Measurements from ENCODE around the gene ARHGAP24.
"Not testable (repeated sequence)": the region's sequence is repeated elsewhere in the genome, so short reads cannot be mapped to it uniquely, and the experiment has no call there.

Gene ARHGAP24

DNA sequence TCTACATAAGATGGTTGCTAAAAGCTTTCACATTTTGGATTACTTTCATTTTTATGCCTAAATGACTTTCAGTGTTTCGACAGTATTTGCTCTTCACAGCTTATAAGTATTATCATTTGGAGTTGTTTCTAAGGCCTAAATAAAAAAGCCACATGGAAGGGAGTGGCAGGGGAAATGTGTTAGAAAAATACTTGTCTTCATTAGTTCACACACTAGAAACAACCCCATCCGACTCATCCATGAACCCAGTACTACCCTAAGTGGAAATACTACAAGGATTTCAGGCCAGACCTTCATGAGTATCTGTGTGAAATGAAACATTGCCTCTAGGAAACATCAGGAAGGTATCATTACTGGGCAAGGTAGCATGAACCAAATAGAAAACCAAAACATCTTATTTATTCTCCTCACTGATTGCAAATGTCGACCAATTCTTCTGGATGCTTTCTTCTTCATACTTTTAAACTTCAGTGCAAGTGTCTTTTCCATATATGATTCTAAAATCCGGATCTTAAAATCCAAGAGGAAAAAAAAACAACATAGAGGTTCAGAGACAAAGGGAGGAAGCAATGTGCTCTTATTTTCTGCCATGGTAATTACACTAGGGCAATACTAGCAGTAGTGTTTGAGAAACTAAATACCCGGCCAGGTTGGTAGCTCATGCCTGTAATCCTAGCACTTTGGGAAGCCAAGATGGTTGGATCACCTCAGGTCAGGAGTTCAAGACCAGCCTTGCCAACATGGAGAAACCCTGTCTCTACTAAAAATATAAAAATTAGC, 349.4 kb downstream of the ARHGAP24 start:
- DNase-seq: no peak

DNA sequence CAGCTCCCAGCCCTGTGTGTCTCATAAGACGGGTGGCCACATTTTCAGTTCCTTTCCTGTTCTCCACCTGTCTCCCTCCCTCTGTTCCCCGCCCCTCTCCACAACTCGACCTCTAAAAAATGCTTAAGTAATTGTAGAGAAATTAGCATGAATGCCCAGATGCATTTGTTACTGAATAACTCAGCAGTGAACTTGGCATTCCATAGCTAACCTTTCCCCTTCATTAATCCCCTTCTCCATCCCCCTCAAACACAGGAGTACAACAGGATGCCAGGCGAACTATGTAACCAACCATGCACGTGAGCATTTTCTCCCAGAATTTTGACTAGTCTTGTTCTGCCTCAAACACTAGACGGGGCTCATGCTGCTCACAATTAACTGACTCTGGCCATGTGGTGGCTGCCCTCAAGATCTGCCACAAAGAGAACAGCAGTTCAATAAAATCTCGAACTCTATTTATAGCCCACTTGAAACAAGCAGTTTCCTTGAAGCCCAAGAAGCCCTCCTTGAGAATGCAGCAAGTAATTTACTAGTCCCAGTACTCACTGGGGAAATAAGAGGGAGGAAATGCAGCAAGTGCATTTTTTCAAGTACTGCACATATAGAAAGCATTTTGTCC, 351.2 kb downstream of the ARHGAP24 start:
- peak; percentile 69 for DNase-seq

DNA sequence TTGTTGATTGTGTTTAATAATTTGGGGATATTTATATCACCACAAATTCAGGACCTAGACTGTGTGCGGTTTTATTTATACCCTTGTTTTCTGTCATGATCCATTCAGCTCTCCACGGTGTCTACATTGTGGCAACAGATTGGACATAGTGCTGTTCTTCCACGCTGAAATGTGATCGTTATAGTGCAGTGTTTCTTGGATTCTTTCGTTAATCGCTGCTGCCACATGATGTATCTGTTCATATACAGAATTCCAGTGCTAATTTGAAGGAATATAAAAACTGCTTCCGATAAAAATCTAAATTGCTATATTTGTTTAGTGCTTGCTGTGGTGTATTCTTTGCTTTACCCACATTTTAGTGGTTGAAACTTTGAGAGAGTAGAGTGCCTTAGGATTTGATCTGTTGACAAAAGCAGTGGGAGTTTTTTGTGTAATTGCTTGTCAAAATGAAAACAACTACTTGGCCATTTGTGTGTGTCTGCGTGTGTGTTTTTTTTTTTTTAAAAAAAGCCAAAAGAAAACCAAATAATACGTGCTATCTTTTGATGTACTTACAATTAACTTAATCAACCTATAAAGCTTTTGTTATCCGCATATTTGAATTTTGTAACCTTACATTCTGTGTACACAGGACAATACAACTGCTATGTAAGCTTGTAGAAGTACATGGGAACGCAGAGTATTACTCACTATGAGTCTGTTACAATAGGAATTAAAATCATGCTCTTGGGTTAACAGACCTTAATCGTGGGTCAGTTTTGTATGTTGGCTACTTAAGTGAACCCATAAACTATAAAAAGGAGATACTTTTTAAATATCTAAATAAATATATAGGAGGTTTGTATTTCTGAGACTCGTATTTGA, 353.3 kb downstream of the ARHGAP24 start:
- no peak for DNase-seq

DNA sequence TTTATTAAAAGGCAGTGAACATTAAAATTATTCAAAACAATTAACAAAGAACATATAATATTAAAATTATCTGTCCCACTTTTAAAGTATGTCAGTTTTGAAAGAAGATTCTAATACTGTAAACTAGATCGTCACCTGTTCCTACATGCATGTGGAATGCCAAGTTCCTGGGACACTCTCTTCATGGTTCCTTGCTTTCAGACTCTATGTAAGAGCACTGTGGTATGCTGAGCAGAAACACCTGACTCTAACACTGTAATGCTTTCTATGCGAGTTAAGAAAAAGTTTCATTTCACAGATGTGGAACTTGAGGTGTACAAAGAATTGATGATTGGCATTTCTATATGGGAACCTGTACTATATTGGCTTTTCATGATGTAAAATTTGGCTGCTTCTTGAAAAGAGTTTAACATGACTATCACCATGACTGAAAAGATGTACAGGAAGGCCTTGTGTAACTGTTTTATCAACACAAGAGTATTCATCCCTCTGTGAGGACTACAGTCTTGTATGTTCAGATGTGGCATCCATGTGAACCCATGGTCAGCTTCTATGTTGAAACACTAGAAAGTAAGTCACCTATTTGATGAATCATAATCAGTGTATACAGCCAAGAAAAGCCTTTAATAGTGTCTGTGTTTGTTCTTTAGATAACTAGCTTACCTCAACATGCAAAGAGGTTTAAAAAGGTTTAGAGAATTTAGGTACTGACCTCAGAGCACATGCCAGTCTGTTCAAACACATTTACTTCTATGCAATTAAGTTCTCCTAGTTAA, 354.5 kb downstream of the ARHGAP24 start:
- DNase-seq: no peak

DNA sequence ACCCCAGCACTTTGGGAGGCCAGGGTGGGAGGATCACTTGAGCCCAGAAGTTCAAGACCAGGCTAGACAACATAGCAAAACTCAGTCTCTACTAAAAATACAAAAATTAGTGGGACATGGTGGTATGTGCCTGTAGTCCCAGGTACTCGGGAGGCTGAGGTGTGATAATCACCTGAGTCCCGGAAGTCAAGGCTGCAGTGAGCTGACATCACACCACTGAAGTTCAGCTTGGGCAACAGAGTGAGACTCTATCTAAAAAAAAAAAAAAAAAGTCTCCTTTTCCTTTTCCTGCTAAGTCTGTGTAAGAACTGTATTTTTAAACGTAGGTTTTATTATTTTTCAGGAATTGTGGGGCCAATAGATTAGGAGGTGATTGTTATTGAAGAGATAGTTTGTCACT, 356.7 kb downstream of the ARHGAP24 start:
- DNase-seq: no peak

DNA sequence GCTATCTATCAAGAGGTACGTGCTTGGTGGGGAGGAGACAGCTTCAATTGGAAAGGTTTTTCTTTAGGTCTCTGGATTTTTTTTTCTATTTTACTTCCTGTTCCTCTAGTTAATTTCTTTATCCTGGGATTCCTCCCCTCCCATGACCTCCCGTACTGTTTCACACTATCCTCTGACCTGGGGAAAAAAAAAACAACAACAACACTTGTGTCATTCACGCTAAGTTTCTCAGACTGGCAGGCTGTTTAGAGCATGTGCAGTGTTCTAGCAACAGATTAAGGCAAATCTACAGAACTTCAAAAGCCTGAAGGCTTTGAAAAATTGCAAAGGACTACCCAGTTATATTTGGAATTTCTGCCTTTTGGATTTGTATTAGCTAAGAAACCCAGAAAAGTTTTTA, 358.4 kb downstream of the ARHGAP24 start:
- no peak for DNase-seq

DNA sequence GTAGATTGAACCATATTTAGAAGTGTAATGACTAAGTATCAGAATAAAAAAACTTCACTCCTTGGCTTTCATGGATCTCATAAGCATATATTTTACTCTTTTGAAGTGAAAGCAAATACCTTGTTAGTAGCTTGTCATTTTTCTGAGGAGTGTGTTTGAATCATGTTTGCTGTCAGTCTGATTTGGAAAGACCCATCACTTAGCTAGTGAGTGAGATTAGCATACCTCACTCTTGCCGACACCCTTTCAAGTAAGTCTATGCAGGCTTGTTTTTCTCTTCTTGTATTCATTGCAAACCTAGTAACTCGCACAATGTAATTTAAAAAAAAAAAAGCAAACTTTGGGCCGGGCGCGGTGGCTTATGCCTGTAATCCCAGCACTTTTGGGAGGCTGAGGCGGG, 360.0 kb downstream of the ARHGAP24 start:
- DNase-seq: no peak

DNA sequence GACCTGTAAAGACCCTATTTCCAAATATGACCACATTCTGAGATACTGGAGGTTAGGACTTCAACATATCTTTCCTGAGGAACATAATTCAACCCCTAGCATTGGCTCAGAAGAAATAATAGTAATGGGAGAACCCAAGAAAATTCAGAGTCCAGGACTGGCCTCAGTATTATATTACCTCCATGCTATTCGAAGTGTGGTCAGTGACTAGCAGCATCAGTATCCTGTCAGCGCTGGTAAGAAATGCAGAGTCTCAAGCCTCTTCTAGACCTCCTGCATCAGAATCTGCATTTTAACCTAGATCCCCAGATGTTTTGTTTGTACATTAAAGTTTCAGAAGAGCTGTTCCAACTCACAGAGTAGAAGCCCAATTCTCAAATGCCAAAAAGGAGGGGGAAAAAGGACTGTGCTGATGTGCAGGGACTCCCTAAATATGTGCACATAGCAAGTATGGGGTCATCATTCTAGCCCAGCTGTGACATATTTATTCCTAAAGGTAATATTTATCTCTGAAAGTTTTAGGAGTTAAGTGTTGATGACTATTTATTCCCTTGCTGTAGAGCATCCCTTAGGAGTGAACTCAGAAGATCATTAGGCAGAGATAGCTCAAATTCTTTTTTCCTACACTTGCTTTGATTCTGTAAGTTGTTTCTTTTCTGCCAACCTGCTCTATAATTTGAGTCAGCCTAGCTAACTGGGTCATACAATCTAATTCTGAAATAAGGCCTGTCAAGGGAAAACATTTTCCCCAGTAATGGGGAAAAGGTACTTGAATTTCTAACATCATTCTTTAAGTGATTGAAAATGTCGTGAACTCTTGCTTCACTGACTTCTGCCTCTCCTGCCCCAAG, 361.9 kb downstream of the ARHGAP24 start:
- DNase-seq: peak; percentile 32

DNA sequence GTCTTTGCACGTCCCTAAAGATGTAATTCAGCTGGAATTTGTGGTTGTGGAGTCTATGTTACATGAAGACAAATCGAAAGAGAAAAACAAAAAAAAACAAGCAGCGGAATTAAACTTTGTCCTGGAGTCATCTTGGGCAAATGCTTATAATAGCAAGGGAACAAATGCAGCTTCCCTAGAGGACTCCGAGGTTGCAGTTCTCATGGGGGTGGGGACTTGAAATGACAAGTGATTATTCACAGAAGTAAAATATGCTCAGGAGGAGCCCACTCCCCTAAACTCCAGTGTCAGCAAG, 362.4 kb downstream of the ARHGAP24 start:
- no peak for DNase-seq

DNA sequence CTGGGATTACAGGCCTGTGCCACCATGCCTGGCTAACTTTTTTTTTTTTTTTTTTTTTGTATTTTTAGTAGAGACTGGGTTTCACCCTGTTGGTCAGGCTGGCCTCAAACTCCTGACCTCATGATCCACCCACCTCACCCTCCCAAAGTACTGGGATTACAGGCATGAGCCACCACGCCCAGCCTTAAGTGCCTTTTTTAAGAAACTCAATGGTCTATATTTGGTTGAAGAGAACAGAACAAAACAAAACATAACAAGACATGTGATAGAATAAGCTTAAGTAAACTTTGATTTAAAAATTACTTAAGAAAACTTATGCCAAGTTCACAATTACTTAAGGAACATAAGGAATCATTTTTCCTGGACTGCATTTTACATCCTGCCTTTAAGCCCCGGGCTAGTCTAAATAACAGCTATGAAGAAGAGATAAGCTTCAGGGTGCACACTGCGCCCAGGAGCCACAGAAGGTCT, 365.1 kb downstream of the ARHGAP24 start:
- not testable (repeated sequence) for DNase-seq

DNA sequence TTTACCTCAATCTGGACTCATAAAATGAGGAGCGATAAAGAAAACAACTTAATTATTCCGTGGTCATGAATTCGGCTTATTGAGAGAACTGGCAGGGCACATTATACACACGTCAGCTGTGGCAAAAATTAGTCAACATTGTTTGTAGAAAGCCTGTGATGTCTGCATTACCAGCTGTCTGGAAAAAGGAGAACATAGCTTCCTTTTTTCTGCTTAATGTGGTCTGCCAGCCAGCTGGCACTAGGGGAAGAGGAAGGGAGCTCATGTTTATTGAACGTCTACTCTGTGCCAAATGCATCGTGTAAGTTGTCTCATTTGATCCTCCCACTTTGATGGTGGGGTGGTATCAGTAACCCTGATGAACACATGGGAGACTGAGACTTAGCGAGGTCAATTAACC, 367.6 kb downstream of the ARHGAP24 start:
- DNase-seq: no peak

DNA sequence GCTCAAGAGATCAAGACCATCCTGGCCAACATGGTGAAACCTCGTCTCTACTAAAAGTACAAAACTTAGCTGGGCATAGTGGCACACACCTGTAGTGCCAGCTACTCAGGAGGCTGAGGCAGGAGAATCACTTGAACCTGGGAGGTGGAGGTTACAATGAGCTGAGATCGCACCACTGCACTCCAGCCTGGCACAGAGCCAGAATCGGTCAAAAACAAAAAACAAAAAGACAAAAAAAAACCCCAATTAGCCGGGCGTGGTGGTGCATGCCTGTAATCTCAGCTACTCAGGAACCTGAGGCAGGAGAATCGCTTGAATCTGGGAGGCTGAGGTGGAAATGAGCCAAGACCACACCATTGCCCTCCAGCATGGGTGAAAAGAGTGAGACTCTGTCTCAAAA, 378.8 kb downstream of the ARHGAP24 start:
- not testable (repeated sequence) for DNase-seq

DNA sequence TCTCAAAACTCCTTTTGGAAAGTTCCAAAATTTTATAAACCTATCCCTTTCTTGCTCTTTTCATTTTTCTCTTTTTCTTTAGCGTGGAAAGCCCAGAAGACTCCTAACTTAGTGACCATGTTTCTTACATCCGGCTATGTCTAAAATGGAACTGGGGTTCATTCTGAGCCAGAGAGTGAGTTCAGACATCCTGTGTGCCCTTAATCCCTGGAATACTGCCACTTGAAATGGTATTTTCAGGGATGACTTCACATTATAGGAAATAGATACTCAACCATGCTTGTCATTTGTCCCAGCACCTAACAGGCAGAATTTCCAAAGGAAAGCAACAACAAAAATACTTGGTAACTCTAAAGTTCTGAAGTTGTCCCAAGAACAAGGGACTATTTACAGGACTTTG, 379.6 kb downstream of the ARHGAP24 start:
- DNase-seq: no peak

DNA sequence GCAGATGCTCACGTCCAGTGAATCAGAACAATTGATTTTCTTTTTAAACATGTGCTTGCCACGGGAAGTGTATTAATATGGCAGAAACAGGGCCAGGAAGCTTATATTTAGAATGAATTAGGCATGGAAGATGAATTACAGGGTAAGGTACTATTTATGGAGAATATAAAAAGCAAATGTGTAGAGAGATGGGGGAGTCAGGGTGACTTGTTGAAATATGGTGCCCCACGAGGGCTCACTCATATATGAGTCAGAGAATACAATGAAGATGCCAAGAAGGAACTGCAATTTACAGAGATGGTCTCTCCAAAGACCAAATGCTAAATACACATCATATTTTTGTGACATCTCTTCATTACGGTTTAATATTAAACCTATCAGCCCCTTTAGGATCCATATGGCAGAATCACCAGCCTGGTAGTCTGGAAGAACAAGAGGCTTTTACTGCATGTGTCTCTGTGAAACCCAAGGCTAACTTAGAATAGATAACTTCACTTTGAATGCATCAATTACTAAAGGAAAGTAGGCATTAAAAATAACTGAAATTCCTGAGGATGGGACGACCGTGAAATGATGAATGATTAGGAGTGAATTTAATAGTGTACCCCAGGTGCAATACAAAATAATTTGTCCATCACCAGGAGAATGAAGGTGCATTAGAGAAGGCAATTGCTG, 385.3 kb downstream of the ARHGAP24 start:
- DNase-seq: no peak

DNA sequence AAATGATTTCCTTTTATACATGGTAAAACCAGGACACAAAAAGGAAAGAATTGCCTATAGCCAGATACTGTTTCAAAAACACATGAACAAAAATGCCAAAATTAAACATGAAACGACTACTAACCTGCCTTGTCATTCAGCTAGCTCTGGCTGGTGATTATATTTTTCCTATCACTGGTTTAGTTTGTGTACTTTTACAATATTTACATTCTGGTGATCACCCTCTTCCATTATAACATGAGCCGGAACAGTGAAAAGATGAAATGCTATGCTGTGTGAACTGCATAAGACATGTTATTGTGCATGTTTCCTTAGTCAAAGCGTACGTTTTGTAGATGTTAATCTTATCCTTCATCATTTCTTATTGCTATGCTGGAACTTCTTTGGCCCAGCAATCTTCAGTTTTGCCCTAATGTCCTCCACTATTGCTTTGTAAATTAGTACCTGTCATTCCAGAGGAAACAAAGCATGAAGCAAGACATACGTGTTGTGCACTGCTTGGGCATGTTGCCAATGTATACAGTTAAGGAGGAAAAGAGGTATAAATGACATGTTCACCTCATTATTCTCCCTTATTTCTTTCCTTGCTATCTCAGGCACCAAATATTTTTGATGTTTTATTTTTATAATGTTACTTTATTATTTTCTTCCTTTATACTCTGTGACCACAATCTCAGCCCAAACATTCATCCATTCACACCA, 386.3 kb downstream of the ARHGAP24 start:
- DNase-seq: peak; percentile 59

DNA sequence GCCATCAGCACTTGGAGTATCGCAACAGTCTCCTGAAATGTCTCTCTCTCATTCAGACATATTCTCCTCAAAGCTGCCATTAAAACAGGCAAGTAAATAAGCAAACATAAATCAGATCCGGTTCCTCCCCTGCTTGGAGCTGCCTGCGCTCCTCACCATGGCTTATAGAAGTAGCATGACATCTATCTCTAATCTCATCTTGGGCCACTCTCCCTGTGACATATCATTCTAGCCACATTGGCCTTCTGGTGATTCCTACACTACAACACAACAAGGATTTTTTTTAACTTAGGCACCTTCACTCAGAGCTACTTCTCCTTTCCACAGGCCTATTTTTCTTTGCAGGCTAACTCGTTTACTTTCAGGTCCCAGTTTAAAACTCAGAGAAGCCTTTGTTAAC, 387.9 kb downstream of the ARHGAP24 start:
- no peak for DNase-seq

DNA sequence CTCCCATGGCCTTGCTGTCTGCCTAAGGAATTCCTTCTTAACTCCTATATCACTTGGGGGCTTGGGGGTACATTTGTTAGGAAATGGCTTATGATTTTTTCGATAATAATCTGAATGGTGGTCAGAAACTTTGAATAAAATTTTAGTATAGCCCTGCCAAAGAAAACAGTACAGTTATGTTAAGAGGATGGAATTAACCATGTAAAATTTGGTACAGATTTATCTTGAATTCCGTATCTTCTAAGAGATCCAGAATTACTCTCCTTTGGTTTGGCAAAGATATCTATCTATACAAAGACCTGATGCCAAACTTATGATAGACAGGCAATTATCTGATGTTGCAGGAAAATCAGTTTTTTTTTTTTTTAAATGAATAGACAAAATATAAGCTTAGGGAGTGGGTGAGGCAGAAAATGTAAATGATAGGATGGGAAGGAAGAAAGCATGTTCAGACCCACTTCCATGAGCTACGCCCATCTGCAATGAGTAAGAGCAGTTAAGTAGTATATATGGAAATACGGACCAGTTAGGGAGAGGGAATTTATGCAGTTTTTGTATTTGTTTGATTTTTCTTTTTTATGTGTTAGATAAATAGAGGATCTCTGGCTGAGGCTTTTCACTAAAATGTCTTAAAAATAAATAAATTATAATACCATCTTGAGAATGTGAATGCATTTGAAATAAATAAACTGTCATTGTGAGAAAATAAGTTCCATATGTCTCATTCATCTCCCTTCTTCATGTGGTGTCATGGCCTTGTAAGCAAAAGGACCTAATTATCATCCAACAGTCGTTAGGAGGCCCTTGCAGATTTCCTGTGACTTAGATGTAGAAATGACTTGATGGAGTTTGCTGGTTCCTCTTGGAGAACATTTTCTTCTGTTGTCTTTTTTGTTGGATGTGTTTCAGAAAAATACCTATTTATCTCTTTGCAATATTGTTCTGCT, 389.6 kb downstream of the ARHGAP24 start:
- no peak for DNase-seq

DNA sequence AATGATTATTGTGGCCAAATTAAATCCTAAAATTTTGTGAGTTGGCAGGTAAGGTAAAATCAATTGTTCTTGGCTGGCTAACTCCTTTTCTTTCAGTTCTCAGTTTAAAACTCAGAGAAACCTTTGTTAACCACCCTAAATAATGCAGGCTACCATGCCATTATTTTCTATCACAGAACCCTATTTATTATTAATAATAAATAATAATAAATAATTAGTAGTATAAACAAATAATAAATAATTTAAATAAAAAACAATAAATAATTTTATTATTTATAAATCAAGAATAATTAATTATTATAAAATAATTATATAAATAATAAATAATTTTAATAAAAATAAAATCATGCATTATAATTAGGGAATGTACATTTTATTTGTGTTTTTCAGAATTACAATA, 390.3 kb downstream of the ARHGAP24 start:
- DNase-seq: no peak

DNA sequence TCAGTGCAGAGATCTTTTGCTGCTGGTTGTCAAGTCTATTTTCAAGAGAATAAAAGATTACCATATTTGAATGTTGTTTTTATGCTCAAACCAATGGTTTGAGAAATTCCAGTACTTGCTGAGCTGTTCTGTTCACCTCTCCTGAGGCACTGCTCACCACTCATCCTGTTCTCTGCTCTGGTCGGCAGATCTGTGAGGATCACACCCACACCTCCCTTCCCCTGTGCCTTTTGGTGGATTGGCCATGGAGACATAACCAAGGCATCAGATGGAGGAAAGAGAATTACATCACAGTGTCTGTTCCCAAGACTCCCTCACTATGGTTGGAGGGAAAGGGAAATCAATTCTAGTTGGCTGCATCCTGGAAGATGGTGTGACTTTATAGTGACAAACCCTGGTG, 391.6 kb downstream of the ARHGAP24 start:
- no peak for DNase-seq

DNA sequence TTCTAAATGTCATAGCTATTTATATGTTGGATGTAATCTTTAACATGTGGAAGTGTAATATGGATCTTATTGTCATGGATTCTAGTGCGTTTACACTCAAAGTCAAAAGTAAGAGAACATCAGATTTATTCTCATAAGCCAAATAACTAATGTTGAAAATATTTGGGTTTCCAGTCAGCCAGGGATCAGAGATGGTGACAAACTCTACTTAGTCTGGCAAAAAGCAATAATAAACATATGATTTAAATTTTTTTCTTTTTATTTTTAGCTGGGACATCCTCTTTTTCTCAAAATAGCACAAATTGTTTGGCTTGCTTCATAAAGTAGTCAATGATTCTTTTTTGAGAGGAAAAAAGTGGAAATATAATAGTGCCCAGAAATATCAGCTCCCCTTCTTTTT, 392.3 kb downstream of the ARHGAP24 start:
- DNase-seq: no peak
